Activated T-cell treated with anti-CD3 and anti-CD28 coated beads, Interleukin-2, amount 50 U/mL, for 1 hour (primary cell): ENCODE measurements around the gene COLEC11.
"Not testable (repeated sequence)": the region's sequence is repeated elsewhere in the genome, so short reads cannot be mapped to it uniquely, and the experiment has no call there.

ENCODE experiments used
- DNase-seq: peaks from one replicate; pipeline ENCODE4 v3.0.0-alpha.2; 2020

COLEC11 gene

DNA sequence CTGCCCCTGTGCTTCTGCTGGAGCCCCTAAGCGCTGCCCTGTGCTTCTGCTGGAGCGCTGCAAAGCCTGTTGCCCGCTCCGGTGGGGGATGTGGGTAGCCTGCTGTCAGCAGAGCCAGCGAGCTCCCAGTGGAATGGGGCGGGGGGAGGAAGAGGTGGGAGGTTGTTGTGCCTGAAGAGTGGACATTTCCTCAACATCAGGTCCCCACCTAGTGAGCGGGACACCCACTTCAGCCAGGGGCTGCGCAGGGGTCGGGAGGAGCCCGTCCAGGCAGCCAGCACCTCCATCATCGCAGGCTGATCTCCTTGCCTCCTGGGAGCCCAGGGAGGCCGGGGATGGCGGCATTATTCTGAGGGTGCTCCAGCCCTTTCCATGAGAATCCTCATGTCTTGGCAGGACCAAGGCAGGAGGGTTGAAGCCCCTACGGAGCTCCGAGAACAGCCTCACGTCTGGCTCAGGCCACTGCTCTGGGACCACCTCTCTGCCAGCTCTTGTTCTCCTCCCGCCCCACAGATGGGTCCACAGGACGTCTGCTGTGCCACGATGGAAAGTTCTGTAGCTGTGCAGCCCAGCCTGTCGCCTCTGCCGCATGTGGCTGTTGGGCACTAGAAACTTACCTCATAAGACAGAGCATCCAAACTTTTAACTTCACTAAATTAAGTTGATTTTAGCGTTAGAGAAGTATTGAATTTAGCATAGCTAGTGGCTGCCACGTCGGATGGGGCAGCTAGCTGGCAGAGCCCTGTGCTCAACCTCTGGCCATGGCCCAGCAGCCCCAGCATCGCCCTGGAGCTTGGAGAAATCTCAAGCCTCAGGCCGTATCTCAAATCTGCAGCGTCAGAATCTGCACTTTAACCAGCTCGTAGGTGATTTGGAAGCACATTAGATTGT lies 61.2 kb downstream of the COLEC11 start:
- DNase-seq = no peak

DNA sequence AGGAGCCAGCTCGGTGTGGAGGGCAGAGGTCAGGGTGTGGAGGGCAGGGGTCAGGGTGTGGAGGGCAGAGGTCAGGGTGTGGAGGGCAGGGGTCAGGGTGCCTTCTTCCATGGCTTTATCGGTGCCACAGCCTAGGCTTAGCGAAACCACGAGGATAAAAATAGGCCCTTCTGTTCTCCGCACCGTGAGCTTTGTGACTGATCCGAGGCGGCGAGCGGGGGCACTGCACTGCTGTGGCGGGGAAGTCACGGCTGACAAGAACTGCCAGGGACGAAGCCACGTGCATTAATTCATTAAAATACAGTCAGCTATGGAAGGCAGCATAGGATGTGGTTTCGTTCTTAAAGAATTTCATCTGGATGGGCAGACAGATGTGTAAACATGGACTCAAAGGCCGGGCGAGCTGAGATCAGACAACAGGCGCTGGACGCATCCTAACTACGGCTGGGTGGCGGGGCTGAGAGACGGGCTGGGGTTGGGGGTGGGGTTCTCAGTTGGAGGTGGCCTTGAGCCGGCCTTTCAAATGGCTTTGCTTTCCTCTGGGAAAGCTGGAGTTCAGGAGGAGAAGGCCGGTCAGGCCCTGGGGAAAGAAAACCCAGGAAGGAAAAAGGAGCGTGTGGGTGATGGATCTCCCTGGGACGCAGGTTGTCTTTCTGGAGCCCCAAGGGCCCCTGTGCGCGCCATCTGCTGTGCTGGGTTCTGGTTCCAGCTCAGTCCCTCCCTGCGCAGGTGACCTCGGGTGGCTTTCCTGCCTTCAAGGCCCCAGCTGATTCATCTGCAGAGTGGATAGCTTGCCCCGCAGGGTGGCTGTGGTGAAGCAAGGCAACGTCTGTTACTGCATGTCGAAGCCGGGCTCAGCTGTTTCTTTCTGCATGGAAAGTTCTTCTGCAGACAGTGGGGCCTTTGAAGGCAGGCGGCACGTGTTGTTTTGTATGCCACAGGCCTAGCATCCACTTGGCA lies 62.1 kb downstream of the COLEC11 start:
- no peak for DNase-seq

DNA sequence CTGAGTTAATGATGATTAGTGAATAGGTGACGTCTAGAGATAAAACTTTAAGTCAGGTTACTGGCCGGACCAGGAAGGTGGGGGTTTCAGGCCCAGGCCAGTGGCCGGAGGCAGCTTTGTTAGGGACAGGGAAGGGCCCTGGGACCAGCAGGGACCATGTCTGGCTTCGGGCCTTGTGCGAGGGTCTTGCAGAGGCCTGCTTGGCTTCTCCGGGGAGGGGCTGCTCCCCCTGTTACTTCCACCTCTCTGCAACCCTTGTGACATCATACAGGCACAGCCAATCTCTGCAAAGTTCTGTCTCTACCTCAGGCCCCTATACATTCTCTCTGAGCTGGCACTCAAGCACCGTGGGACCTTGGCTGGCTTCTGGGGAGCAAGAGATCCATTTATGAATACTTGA lies 63.0 kb downstream of the COLEC11 start, which contains the start of gene ALLC:
Gene ALLC (plus strand): TSS at position 320 of the 400 bp plus-strand sequence. CDS start 12,958 bp downstream, outside the sequence.
- no peak for DNase-seq

DNA sequence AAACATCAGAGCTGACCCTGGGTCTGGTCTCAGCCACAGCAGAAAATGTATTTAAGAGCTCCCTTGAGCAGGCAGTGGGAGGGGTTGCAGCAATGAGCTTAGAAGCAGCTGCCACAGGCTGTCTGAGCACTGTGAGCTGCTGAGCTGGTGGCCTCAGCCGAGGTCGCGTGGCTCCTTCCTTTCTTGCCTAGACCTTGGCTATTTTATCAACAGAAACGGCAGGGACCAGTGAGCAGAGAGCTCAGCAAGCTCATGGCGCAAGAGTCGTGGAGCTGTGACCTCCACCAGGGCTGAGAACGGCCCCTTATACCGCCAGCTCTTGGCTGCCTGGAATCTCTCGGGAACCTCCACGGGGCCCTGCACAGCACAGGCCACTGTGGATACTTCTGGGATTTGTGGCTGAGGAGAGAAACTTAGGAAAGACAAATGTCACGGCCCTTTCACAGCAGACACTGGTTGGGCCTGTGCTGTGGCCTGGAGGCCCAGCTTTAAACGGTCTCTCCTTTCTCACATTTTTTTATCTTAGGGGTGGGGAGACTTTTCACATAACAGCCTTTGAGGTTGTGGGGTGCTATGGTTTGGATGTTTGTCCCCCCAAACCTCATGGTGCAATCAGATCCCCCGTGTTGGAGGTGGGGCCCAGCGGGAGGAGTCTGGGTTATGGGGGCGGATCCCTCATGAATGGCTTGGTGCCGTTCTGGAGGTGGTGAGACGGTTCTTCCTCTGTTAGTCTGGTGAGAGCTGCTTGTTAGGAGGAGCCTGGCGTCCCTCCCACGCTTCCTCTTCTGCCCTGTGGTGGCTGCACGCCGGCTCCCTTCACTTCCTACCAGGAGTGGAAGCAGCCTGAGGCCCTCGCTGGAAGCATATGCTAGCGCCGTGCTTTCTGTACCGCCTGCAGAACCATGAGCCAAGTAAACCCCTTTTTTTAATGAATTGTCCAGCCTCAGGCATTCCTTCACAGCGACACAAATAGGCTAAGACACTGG lies 64.8 kb downstream of the COLEC11 start:
- DNase-seq = no peak

DNA sequence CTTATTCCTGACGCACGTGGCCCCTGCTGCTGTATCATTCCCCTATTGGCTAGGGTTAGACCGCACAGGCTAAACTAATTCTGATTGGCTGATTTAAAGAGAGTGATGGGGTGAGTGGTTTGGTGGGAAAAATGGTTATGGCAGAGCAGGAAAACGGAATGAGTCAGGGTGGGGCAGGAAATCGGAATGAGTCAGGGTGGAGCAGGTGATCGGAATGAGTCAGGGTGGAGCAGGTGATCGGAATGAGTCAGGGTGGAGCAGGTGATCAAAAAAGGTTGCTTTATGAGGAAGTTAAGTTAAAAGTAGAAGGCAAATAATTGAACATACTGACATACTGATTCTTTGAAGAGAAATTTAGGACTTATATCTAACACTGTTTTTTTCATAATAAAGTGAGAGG lies 65.7 kb downstream of the COLEC11 start:
- DNase-seq = not testable (repeated sequence)

DNA sequence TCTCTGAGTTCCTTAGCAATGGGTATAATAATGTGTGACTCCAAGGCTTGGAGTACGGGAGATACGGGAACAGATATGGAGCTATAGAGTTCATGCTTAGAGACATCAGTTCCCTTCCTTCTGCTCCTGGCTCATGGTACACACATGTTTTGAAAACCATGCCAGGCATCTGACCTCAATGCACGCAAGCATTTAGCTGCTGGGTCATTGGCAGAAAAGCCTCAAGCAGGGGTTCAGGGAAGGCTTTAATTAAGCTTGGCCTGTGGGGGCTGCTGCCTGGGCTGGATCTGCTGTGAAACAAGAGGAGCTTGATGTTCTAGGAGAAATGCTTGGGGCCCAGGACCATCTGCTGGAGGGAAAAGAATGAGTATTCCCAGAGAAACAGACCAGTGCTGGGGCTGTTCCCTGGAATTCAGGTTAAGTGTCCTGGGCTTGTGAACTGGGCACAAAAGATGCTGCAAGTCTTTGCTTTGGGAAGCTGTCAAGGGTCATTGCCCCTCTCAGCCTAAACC lies 66.3 kb downstream of the COLEC11 start:
- DNase-seq = no peak

DNA sequence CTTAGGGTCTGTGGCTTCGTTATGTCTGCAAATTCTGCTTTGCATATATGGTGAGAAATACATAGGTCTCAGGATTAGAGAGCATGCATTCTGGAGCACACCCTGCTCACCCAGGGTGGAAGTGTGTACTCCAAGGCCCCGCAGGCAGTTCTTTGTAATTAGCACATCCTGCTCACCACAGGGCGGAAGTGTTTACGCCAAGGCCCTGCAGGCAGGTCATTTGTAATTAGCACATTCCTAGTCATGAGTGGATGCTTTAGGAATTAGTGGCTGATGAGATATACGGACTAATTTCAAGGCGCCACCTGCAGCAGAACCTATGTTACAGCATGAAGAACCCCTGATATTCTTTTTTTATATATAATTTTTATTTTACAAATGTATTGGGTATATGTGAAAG lies 67.3 kb downstream of the COLEC11 start:
- no peak for DNase-seq

DNA sequence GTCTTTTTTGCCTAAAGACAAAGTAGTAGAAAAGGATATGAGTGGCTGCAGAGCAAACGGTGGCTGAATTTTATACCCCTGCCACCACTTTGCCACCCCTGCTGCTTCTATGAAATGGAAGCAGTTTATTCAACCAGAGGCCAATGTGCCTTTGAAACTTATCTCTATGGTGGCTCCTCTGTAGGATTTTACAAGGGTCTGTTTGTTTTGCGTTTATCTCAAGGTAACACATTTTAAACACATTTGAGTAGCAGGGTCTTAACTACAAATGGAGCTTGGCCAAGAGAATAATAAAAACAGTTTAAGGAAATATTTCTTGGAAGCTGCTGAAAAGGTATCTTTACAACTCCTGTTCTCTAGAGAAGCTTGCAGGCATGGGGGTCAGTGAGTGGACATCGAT lies 69.2 kb downstream of the COLEC11 start:
- no peak for DNase-seq

DNA sequence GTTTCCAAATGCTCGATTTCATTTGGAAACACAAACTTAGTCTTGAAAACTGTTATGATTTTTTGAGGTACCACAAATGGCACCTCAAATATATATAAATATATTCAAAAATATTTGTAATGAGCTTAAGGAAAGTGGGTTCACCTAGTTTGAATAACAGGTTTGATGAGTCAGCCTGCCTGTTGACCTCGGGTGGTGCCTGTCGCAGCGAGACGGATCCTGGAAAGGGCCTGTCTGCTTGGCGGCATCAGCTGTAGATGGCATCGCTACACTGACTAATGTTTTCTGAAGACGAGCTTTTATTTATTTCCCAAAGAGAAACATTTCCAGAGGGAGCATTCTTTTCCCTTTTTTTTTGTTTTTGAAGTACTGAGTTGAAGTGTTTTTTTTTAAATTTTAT lies 70.0 kb downstream of the COLEC11 start:
- no peak for DNase-seq

DNA sequence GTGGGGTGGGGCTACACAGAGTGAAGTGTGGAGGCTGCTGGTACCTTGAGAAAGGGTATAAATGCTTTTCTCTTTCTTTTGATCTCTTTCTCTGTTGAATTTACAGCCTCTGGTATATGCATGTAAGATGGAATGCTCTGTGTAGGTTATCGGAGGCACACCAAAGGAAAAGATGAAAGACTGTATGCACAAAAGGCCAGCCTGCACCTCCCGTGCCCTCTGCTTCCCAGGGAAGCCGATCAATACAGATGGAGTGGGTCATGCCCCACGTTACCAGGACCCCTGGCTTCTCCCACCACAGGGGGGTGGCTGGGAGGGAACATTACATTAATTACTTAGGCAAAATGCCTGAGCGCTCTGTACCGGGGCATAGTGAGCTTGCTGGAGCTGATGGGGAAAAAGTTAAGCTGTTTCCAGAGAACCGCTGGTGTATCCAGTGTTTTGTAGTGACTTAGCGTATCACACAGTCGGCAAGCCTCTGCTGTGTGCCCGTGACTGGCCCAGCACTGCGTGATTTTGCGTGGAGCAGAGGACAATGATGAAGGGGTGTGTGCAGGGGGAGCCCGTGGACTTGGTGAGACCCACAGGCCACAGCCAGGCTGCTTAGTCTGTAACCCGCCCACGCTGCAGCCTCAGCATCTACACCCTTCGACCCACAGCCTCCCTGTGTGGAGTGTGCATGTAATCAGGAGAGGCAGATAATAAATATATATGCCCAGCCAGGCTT lies 71.1 kb downstream of the COLEC11 start:
- no peak for DNase-seq

DNA sequence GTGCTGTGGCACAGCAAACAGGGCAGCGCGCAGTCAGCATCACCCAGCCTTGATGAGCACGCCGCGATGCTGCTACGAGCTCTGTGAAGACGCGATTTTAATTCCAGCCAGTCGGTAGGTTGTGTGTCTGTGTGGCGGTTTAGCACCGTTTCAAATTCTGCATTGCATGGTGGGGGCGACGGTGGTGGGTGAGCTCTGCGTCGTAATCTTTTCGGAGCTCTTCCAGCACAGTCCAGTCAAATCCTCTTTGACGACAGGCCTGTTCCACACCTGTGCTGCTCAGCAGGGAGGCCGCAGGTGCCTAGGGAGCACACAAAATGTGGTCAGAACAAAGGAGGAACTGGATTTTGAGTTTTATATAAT lies 71.7 kb downstream of the COLEC11 start:
- no peak for DNase-seq

DNA sequence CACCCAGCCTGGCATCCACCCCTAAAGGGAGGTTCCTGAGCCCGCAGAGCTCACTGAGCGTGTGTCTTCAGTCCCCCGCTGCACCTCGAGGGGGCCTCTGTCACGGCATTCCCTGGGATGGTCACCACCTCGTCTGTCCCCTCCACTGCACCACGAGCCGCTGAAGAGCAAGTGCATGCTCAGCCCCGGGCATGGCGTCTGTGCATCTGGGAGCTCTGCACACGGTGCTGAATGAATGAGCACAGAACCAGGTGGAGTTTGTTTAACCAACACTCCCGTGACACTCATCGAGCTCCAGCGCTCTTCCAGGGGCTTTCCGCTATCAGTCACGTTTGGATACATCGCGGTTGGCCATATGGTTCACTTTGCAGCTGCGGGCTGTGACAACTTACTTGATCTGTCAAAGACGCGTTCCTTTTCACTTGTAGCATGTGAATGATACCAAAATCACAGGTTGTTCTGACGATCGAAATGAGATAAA lies 72.3 kb downstream of the COLEC11 start:
- DNase-seq = no peak

DNA sequence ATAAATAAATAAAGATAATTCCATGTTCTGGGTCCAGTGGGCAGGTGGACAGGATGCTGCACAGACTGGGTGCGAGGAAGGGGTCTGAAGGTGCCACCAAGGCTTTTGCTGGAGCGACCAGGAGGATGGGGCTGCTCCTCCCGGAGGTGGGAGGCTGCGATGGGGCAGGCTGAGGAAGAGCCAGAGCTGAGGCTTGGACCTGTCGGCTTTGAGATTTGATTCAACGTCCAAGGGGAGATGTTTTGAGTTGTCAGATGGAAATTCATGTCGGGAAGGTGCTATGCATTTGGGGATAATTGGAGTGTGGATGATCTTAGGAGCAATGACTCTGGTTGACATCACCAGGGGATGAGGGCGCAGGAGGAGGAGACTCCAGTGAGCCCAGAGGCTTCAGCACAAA lies 74.7 kb downstream of the COLEC11 start:
- no peak for DNase-seq

DNA sequence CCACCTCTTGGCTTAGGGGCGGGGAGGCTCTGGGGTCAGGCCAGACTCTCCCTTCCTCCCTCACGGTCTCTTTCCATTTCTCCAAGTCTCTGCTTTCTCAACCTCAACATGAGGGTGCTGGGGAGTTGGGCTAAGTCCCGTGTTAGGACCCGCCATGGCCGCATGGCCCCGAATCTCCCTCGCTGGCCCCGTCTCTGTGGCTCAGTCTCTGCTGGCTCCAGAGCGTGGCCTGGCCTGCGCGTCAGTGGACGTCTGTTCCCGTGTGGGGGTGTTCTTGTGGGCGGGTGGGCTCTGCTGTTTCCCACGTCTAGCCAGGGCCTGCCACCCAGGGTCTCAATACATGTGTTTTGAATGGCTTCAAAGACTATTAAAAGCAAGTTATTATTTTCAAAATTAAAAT lies 75.5 kb downstream of the COLEC11 start:
- DNase-seq = no peak

DNA sequence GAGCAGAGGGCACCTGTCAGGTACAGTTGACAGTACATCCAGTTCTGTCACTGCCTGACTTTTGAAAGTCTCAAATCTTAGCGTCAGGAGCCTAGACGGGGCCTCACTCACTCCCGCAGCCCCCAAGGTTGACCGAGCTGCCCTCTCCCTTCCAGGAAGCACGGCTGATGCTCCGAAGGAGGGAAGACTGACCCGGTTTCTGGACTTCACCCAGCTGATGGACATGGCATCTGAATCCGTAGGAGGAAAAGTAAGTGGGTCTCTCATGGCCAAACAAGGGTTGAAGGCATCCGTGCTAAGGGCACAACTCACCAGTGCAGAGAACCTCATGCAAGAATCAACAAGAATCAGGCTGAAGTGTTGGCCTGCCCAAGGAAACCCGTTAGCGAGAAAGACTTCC lies 76.0 kb downstream of the COLEC11 start:
- no peak for DNase-seq

DNA sequence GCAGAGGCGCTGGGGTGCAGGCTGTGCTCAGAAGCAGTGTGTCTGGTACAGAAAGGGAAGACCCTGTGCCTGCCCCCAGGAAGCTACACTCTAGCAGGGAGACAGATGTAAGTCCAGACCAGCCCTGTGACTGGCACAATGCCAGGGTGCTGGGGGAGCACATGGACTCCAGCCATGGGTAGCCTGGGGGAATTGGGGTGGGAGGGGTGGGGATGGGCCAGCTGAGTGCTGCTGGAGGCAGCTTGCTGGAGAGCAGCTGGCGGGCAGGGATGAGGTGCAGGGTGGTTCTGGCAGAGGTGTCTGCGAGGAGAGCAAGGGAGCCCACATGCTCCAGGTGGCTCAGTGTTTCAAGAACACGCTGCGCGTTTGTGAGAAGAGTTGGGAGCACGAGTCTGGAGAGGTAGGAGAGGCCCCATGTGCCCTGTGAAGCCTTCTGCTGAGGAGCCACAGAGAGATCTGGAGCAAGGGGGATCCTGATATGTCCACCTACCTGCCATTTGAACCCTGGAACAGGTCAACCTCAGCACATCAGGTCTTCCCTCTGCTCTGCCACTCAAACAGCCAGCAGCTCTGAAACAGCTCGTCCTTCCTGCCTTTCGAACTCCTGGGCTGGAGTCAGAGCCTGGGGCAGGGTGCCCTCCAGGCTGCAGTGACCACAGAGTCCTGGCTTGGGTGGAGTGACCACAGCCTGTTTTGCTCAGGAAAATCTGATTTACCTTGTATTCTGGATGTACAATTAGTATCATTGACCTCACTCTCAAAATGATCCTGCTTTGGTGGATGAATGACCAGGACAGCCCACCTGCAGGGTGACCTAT lies 78.2 kb downstream of the COLEC11 start:
- no peak for DNase-seq

DNA sequence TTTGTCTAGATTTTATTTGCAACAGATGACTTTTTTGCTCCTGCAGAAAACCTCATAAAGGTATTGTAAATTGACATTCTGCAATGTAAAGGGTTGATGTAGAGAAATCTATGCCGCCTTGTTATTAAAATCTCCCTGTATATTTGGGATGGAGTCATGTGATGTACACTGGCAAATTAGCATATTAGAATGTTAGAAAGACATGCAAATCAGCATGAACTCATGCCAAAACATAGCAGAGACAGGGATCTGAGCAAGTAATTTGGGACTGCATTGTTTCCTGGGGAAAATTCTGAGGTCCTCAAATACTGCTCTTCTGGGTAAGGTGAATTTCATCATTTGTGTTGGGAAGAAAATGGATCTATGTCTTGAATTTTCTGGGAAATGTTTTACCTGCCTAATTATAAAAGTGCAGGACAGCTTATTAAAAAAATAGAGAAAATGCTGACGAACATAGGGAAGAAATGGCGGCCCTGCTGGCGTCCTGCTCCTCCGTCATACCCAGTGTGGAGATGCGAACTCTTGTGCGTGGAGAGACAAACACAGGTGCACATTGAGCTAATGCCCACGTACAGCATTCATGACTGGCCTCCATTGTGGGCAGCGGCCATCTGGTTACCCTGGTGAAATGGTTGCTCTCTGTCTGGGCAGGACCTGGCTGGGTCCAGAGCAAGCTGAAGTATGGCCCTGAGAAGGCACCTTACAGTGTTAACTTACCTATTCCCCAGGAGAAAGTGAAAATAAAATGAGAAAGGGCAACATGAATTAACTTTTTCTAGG lies 79.3 kb downstream of the COLEC11 start:
- DNase-seq = no peak

DNA sequence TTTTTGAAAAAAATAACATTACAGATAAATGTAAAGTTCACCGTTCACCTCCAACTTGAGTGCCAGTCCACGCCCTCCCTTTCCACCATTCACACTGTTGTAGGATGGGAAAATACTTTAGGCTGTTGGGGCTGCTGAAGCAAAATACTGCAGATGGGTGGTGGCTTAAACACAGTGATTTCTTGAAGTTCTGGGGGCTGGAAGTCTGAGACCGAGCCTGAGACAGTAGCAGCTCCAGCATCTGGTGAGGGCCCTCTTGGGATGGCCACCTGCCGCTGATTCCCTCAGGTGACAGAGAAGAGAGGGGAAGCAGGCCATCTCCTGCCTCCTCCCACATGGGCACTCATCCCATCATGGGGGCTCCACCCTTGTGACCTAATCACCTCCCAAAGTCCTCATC lies 80.8 kb downstream of the COLEC11 start:
- DNase-seq = no peak

DNA sequence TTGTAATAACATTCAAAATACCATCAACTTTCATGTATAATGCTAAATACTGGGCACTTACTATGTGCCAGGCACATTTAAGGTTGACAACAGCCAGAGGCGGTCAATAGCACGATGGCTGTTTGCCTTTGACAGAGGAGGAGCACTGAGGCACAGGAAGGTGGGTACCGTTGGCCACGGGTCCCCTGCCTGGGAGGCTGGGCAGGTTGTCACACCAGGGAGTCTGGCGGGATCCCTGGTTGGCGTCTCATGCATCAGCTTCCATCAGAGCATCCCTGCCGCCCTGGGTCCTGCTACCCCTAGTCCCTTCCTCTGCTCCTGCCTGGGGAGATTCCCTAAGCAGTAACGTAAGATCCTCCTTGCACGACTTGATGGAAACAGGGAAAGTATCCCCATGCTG lies 82.5 kb downstream of the COLEC11 start:
- DNase-seq = no peak

DNA sequence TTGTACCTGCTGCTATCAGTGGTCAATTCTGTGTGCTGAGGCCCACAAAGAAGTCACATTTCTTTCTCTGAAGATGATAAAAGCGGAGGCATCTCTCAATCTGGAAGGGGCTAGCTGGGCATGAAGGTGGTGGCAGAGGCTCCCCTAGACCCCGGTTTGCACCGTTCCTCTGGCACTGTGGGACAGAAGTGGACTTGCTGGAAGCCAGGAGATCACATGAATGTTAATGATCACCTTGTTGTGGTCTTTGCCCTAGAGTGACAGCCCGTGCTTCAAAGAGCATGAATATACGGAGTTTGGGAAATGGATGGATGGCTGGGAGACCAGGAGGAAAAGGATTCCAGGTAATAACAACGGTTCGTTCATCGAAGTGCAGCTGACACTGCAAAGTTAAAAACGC lies 83.3 kb downstream of the COLEC11 start:
- DNase-seq = no peak
